HepG2 (cell line): Measurements from ENCODE around the gene CDCP2. TPM values are rescaled to one million over a fixed set of nuclear protein-coding genes. Genes with fewer than 3 reads are reported as not detected.

Source experiments
- CHD2 ChIP-seq: IDR thresholded peaks from 2 replicates; pipeline ENCODE4 v1.6.1; 2011; ENCODE audit warnings: low read depth, low read length, improper control_type of control experiment
- DR1 ChIP-seq: sonication (generic); formaldehyde crosslinking; IDR thresholded peaks from 2 replicates; pipeline ENCODE4 v1.8.0; 2021; ENCODE audit warnings: mild to moderate bottlenecking, missing genetic modification reagents, inconsistent platforms
- EEA1 ChIP-seq: sonication (generic); formaldehyde crosslinking; IDR thresholded peaks from 2 replicates; pipeline ENCODE4 v1.5.1; 2020; ENCODE audit warnings: mild to moderate bottlenecking, missing genetic modification reagents, borderline replicate concordance
- GFI1 ChIP-seq: sonication (generic); formaldehyde crosslinking; IDR thresholded peaks from 2 replicates; pipeline ENCODE4 v1.5.0; 2020; ENCODE audit warnings: missing genetic modification reagents, mild to moderate bottlenecking, borderline replicate concordance
- MED1 ChIP-seq: sonication (generic); formaldehyde crosslinking; IDR thresholded peaks from 2 replicates; pipeline ENCODE4 v1.4.0; 2020; ENCODE audit warnings: missing genetic modification reagents
- NCOA1 ChIP-seq: sonication (generic); formaldehyde crosslinking; IDR thresholded peaks from 2 replicates; pipeline ENCODE4 v1.9.0; 2021; ENCODE audit warnings: missing genetic modification reagents
- RORA ChIP-seq: sonication (generic); formaldehyde crosslinking; IDR thresholded peaks from 2 replicates; pipeline ENCODE4 v1.5.0; 2020; ENCODE audit warnings: mild to moderate bottlenecking, missing genetic modification reagents, moderate library complexity
- THAP11 ChIP-seq: IDR thresholded peaks from 2 replicates; pipeline ENCODE4 v1.6.1; 2016; ENCODE audit warnings: missing biosample characterization, missing genetic modification reagents
- TMF1 ChIP-seq: sonication (generic); formaldehyde crosslinking; IDR thresholded peaks from 2 replicates; pipeline ENCODE4 v1.8.1; 2022; ENCODE audit warnings: low read depth, missing genetic modification reagents
- ZFX ChIP-seq: sonication (generic); formaldehyde crosslinking; IDR thresholded peaks from 2 replicates; pipeline ENCODE4 v1.4.0; 2020; ENCODE audit warnings: mild to moderate bottlenecking, low read depth, missing genetic modification reagents, moderate library complexity
- ZNF296 ChIP-seq: sonication (generic); formaldehyde crosslinking; conservative IDR thresholded peaks from 2 replicates; pipeline ENCODE4 v1.5.0; 2020; ENCODE audit warnings: mild to moderate bottlenecking, missing genetic modification reagents
- ZNF30 ChIP-seq: sonication (generic); formaldehyde crosslinking; IDR thresholded peaks from 2 replicates; pipeline ENCODE4 v1.5.0; 2020; ENCODE audit warnings: mild to moderate bottlenecking, missing genetic modification reagents
- ZNF460 ChIP-seq: sonication (generic); formaldehyde crosslinking; IDR thresholded peaks from 2 replicates; pipeline ENCODE4 v1.5.1; 2020; ENCODE audit warnings: missing genetic modification reagents, mild to moderate bottlenecking, borderline replicate concordance
- ZNF557 ChIP-seq: sonication (generic); formaldehyde crosslinking; IDR thresholded peaks from 2 replicates; pipeline ENCODE4 v1.4.0; 2020; ENCODE audit warnings: missing genetic modification reagents
- ZNF563 ChIP-seq: sonication (generic); formaldehyde crosslinking; IDR thresholded peaks from 2 replicates; pipeline ENCODE4 v1.8.0; 2022; ENCODE audit warnings: mild to moderate bottlenecking, moderate library complexity, missing genetic modification reagents
- ZNF652 ChIP-seq: IDR thresholded peaks from 2 replicates; pipeline ENCODE4 v1.6.1; 2016; ENCODE audit warnings: low read depth, borderline replicate concordance
- ZNF770 ChIP-seq: sonication (generic); formaldehyde crosslinking; IDR thresholded peaks from 2 replicates; pipeline ENCODE4 v1.5.0; 2020; ENCODE audit warnings: mild to moderate bottlenecking, missing genetic modification reagents
- polyA plus RNA-seq, 8 experiments: library from polyadenylated mRNA; depleted of rRNA in 3 of 8; stranded (reverse) in 7 of 8; unstranded in 1 of 8; fragments of >200 nt; fragmentation: Illumina TruSeq in 4 of 8; extraction: Trizol in 4 of 8; gene quantifications; 2 replicates each; pipeline versions ENCODE4 v1.2.1 to v1.2.3, GENCODE V29; 2011 to 2016; ENCODE audit warnings: low read depth in 4 of 8, missing spikeins in 1 of 8, mixed read lengths in 1 of 8; ENCODE audit not compliant: insufficient read depth in 1 of 8
- total RNA-seq, 5 experiments: library from RNA; depleted of rRNA; stranded (reverse); fragments of >200 nt; fragmentation: Illumina TruSeq; extraction: Trizol; gene quantifications; 2 replicates each; pipeline ENCODE4 v1.2.3, GENCODE V29; 2016; ENCODE audit warnings: low read depth in 1 of 5
- TF ChIP-seq, protein P1 (sequence below), 2 experiments: sonication (generic) in 1 of 2; formaldehyde crosslinking in 1 of 2; IDR thresholded peaks; 2 replicates each; pipeline versions ENCODE4 v1.6.1 to v1.9.0; 2014 to 2022; ENCODE audit warnings: antibody characterized with exemption in 1 of 2, borderline replicate concordance in 1 of 2, inconsistent platforms in 1 of 2, low read depth in 1 of 2, missing genetic modification reagents in 1 of 2
- TF ChIP-seq, protein P2 (sequence below): sonication (generic); formaldehyde crosslinking; IDR thresholded peaks from 2 replicates; pipeline ENCODE4 v1.4.0; 2020; ENCODE audit warnings: missing genetic modification reagents, mild to moderate bottlenecking, borderline replicate concordance
- TF ChIP-seq, protein P3 (sequence below): sonication (generic); formaldehyde crosslinking; IDR thresholded peaks from 2 replicates; pipeline ENCODE4 v1.4.0; 2020; ENCODE audit warnings: missing genetic modification reagents

The CDCP2 gene
- total and polyA plus RNA-seq, 2 of the 13 experiments (the other 11 are each of a cell fraction or from before 2014, with no cell fraction given) = not detected

- TF ChIP-seq, protein P1, sequence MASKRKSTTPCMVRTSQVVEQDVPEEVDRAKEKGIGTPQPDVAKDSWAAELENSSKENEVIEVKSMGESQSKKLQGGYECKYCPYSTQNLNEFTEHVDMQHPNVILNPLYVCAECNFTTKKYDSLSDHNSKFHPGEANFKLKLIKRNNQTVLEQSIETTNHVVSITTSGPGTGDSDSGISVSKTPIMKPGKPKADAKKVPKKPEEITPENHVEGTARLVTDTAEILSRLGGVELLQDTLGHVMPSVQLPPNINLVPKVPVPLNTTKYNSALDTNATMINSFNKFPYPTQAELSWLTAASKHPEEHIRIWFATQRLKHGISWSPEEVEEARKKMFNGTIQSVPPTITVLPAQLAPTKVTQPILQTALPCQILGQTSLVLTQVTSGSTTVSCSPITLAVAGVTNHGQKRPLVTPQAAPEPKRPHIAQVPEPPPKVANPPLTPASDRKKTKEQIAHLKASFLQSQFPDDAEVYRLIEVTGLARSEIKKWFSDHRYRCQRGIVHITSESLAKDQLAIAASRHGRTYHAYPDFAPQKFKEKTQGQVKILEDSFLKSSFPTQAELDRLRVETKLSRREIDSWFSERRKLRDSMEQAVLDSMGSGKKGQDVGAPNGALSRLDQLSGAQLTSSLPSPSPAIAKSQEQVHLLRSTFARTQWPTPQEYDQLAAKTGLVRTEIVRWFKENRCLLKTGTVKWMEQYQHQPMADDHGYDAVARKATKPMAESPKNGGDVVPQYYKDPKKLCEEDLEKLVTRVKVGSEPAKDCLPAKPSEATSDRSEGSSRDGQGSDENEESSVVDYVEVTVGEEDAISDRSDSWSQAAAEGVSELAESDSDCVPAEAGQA (IDR thresholded peaks at IDR 0.05; ENCODE audit: low read depth) = no peak
- TF ChIP-seq, protein P1 (CRISPR knock-in tag; IDR thresholded peaks at IDR 0.05; ENCODE audit: borderline replicate concordance) = no peak
- no peak for TF ChIP-seq ZNF557 (CRISPR knock-in tag)
- TF ChIP-seq, protein P2, sequence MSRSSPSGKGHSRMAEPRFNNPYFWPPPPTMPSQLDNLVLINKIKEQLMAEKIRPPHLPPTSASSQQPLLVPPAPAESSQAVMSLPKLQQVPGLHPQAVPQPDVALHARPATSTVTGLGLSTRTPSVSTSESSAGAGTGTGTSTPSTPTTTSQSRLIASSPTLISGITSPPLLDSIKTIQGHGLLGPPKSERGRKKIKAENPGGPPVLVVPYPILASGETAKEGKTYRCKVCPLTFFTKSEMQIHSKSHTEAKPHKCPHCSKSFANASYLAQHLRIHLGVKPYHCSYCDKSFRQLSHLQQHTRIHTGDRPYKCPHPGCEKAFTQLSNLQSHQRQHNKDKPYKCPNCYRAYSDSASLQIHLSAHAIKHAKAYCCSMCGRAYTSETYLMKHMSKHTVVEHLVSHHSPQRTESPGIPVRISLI (CRISPR knock-in tag) = no peak
- no peak for TF ChIP-seq GFI1
- 0 out of 2 replicates have a peak, but pooled peaks have one; percentile 2 for TF ChIP-seq EEA1 (CRISPR knock-in tag)
- TF ChIP-seq MED1 = no peak
- TF ChIP-seq, protein P3, sequence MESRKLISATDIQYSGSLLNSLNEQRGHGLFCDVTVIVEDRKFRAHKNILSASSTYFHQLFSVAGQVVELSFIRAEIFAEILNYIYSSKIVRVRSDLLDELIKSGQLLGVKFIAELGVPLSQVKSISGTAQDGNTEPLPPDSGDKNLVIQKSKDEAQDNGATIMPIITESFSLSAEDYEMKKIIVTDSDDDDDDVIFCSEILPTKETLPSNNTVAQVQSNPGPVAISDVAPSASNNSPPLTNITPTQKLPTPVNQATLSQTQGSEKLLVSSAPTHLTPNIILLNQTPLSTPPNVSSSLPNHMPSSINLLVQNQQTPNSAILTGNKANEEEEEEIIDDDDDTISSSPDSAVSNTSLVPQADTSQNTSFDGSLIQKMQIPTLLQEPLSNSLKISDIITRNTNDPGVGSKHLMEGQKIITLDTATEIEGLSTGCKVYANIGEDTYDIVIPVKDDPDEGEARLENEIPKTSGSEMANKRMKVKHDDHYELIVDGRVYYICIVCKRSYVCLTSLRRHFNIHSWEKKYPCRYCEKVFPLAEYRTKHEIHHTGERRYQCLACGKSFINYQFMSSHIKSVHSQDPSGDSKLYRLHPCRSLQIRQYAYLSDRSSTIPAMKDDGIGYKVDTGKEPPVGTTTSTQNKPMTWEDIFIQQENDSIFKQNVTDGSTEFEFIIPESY (CRISPR knock-in tag) = no peak
- TF ChIP-seq ZNF770 (CRISPR knock-in tag) = peak; percentile 49; the same call in 1 of the 2 replicates
- TF ChIP-seq DR1 (CRISPR knock-in tag) = no peak
- TF ChIP-seq ZNF563 = no peak
- no peak for TF ChIP-seq TMF1 (CRISPR knock-in tag)
- TF ChIP-seq NCOA1 (CRISPR knock-in tag) = no peak
- TF ChIP-seq THAP11 (CRISPR knock-in tag) = no peak
- no peak for TF ChIP-seq ZNF30 (CRISPR knock-in tag)
- peak; percentile 72 for TF ChIP-seq ZFX (CRISPR knock-in tag)
- TF ChIP-seq ZNF460 (CRISPR knock-in tag) = no peak
- TF ChIP-seq ZNF652 (CRISPR knock-in tag) = no peak
- TF ChIP-seq RORA (CRISPR knock-in tag) = no peak
- no peak for TF ChIP-seq CHD2
- no peak for TF ChIP-seq ZNF296
Observed at GRCh38 chr1:54200519-54200997, 47.8 kb upstream of the CDCP2 start (continued).
